K562 (cell line): ENCODE results near the gene SLCO2B1. TPM values are rescaled to one million over a fixed set of nuclear protein-coding genes. Genes with fewer than 3 reads are reported as not detected.

Source experiments
- ATAC-seq: fragments of 200-7000 bp; cut with Tn5 transposase; 3 replicates; pipeline ENCODE4 v1.9.1; 2020; ENCODE audit warnings: moderate library complexity
- BruUV-seq: library from RNA; stranded (reverse); fragments of 400-500 nt; replicated peaks from 2 replicates; lab custom pipeline; 2021; lab: Mats Ljungman, UMichigan
- CTCF ChIA-PET: fragments of 300-600 bp; formaldehyde crosslinking; extraction: SDS; loops from one replicate; lab custom pipeline; 2021; ENCODE audit warnings: low intra/inter-chr PET ratio; lab: Yijun Ruan, JAX
- POLR2A ChIA-PET: fragments of 300-600, 350-650 bp; sonication (Branson Sonifier 250); formaldehyde crosslinking; extraction: SDS; loops from one replicate; lab custom pipeline; 2021; ENCODE audit warnings: antibody characterized with exemption, inconsistent platforms; lab: Yijun Ruan, JAX
- DNase-seq, 4 experiments: peaks; one replicate each; pipeline versions ENCODE4 v3.0.0 to v3.0.0-alpha.2; 2011 to 2018; ENCODE audit warnings: low spot score in 3 of 4, mixed read lengths in 3 of 4; ENCODE audit errors: extremely low read depth in 1 of 4
- FAIRE-seq: peaks from 2 replicates; lab custom pipeline; 2011; peaks lifted over from hg19 to GRCh38; lab: Jason Lieb, UNC
- H2AFZ ChIP-seq: 2 replicates; pipeline ENCODE4 v1.6.0; 2011; ENCODE audit warnings: low read depth, low read length, control low read depth, inconsistent platforms
- H3K27ac ChIP-seq: fragments of 200-600 bp; 3 replicates; pipeline ENCODE4 v1.8.0; 2011; ENCODE audit warnings: low read depth, mild to moderate bottlenecking, control low read depth, inconsistent platforms, low read length, moderate library complexity, mixed read lengths; ENCODE audit errors: extremely low read depth
- H3K27me3 ChIP-seq, 2 experiments: fragments of 300-600 bp in 1 of 2; 2 replicates in 1 of 2; 3 replicates in 1 of 2; pipeline versions ENCODE4 v1.6.0 to v1.8.0; 2011; ENCODE audit warnings: inconsistent platforms in 2 of 2, low read length in 2 of 2, mild to moderate bottlenecking in 1 of 2, mixed read lengths in 1 of 2, moderate library complexity in 1 of 2; ENCODE audit not compliant: control insufficient read depth in 2 of 2, insufficient read depth in 2 of 2
- H3K36me3 ChIP-seq: fragments of 300-600 bp; 3 replicates; pipeline ENCODE4 v1.8.0; 2011; ENCODE audit warnings: mild to moderate bottlenecking, low read length, inconsistent platforms; ENCODE audit not compliant: control insufficient read depth, insufficient read depth
- H3K4me1 ChIP-seq, 2 experiments: fragments of 200-600 bp in 1 of 2; replicated peaks in 1 of 2; 2 replicates in 1 of 2; 3 replicates in 1 of 2; pipeline versions ENCODE4 v1.5.1 to v1.8.0; 2011; ENCODE audit warnings: inconsistent platforms in 2 of 2, low read length in 2 of 2, mild to moderate bottlenecking in 1 of 2, mixed read lengths in 1 of 2, moderate library complexity in 1 of 2; ENCODE audit not compliant: control insufficient read depth in 2 of 2, insufficient read depth in 2 of 2
- H3K4me2 ChIP-seq: 2 replicates; pipeline ENCODE4 v1.6.1; 2011; ENCODE audit warnings: low read length, control low read depth, inconsistent platforms, mixed read lengths; ENCODE audit not compliant: insufficient read depth
- H3K4me3 ChIP-seq: fragments of 200-600 bp; sonication (generic), shearing (Covaris generic); 2 replicates; pipeline ENCODE4 v1.5.1; 2016; ENCODE audit warnings: control low read depth, inconsistent platforms
- H3K79me2 ChIP-seq: fragments of 200-600 bp; 3 replicates; pipeline ENCODE4 v1.8.0; 2011; ENCODE audit warnings: low read length, inconsistent platforms; ENCODE audit not compliant: control insufficient read depth, insufficient read depth
- H3K9ac ChIP-seq, 2 experiments: 2 replicates each; pipeline versions ENCODE4 v1.6.0 to v1.6.1; 2011; ENCODE audit warnings: low read depth in 2 of 2, low read length in 2 of 2, control low read depth in 1 of 2, inconsistent platforms in 1 of 2, mild to moderate bottlenecking in 1 of 2, mixed read lengths in 1 of 2; ENCODE audit not compliant: insufficient read depth in 1 of 2
- H3K9me1 ChIP-seq: one replicate; pipeline ENCODE4 v1.6.0; 2011; ENCODE audit warnings: inconsistent platforms, mild to moderate bottlenecking, low read length, moderate library complexity; ENCODE audit not compliant: control insufficient read depth, insufficient read depth
- H3K9me3 ChIP-seq: replicated peaks from 2 replicates; pipeline ENCODE4 v1.5.1; 2011; ENCODE audit warnings: low read depth, low read length, inconsistent platforms; ENCODE audit not compliant: control insufficient read depth, insufficient read depth
- H4K20me1 ChIP-seq: replicated peaks from 2 replicates; pipeline ENCODE4 v1.6.1; 2011; ENCODE audit warnings: low read length, inconsistent platforms, mixed read lengths; ENCODE audit not compliant: control insufficient read depth, insufficient read depth
- ADNP ChIP-seq: fragments of 200-800 bp; sonication (Bioruptor generic); IDR thresholded peaks from 2 replicates; pipeline ENCODE4 v1.6.1; 2016; ENCODE audit warnings: missing genetic modification characterization, missing compliant biosample characterization
- RBM25 ChIP-seq: fragments of 200-400 bp; formaldehyde crosslinking; IDR thresholded peaks from 2 replicates; pipeline ENCODE4 v1.6.1; 2018; ENCODE audit warnings: low read length, low read depth, moderate library complexity; ENCODE audit not compliant: severe bottlenecking
- WGBS: fragments of 100-300 bp; shearing (Covaris generic); methylation state at CpG from one replicate; pipeline ENCODE4 v1.1.6; 2016; ENCODE audit warnings: low coverage, mixed read lengths; ENCODE audit not compliant: insufficient coverage; ENCODE audit errors: missing lambda C conversion rate; 5-methylcytosine and 5-hydroxymethylcytosine counted together
- in situ Hi-C: fragments of 300-500 bp; cut with MboI; formaldehyde crosslinking; loops from 4 replicates; pipeline ENCODE4 v1.15.0; 2018; ENCODE audit warnings: inconsistent platforms, mixed read lengths
- intact Hi-C: fragments of 100-400 bp; cut with micrococcal nuclease; formaldehyde crosslinking; loops from 2 replicates; pipeline ENCODE4 v1.14.2; 2022
- polyA plus RNA-seq, 8 experiments: library from polyadenylated mRNA; depleted of rRNA in 4 of 8; stranded (reverse) in 5 of 8; unstranded in 3 of 8; fragments of >200 nt; fragmentation: Nextera tagmentation in 2 of 8; fragmentation: Illumina TruSeq in 1 of 8; extraction: Ambion mirVana in 2 of 8; extraction: Trizol in 1 of 8; gene quantifications; 2 replicates each; pipeline versions ENCODE4 v1.2.1 to v1.2.3, GENCODE V29; 2011 to 2014; ENCODE audit warnings: inconsistent platforms in 1 of 8, missing spikeins in 1 of 8
- total RNA-seq, 7 experiments: library from RNA; depleted of rRNA in 6 of 7; stranded (reverse); fragments of >200 nt in 6 of 7; fragmentation: Illumina TruSeq in 2 of 7; extraction: Trizol in 2 of 7; gene quantifications; 2 replicates each; pipeline versions ENCODE4 v1.2.1 to v1.2.3, GENCODE V29; 2011 to 2021; ENCODE audit warnings: low replicate concordance in 1 of 7
- TF ChIP-seq, protein P1 (sequence below): fragments of 450-650 bp; formaldehyde crosslinking; IDR thresholded peaks from 2 replicates; pipeline ENCODE4 v1.4.0; 2020; ENCODE audit warnings: mild to moderate bottlenecking, moderate library complexity

The SLCO2B1 gene
- total and polyA plus RNA-seq, 9 of the 15 experiments (the other 6 are each of a cell fraction or from before 2014, with no cell fraction given), result 0.70 to 14.7 (median 7.6) TPM

- Histone ChIP-seq H3K9ac (no peak overlapping the region), H3K4me1 (no peaks in the 10 kb centered on the region), H3K27ac (no peak overlapping the region), H3K79me2 (no peaks in the 10 kb centered on the region), H4K20me1 (0 out of 2 replicates have a peak, but pooled peaks cover 4% of the 10 kb centered on the region), H3K9me1 (no peaks in the 10 kb centered on the region), H3K4me2 (no peak overlapping the region), H3K9me3 (no peaks in the 10 kb centered on the region), H2AFZ (no peak overlapping the region), H3K36me3 (no peaks in the 10 kb centered on the region), H3K4me3 (no peak overlapping the region), H3K27me3 (no peaks in the 10 kb centered on the region; a peak in 1 of 5 replicates)
- no peak for DNase-seq
- FAIRE-seq, result no peak
- 32% methylated on average over 7 of the region's 7 CpGs for WGBS
- intact Hi-C loops (no loop called here), in situ Hi-C loops (no loop called here)
- TF ChIP-seq ADNP (tag), result peak; percentile 56; the same call in 1 of the 2 replicates
- TF ChIP-seq, protein P1, sequence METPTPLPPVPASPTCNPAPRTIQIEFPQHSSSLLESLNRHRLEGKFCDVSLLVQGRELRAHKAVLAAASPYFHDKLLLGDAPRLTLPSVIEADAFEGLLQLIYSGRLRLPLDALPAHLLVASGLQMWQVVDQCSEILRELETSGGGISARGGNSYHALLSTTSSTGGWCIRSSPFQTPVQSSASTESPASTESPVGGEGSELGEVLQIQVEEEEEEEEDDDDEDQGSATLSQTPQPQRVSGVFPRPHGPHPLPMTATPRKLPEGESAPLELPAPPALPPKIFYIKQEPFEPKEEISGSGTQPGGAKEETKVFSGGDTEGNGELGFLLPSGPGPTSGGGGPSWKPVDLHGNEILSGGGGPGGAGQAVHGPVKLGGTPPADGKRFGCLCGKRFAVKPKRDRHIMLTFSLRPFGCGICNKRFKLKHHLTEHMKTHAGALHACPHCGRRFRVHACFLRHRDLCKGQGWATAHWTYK (CRISPR knock-in tag), result no peak
- peak; percentile 52 for TF ChIP-seq RBM25
- POLR2A ChIA-PET, result interaction anchor here (0.8 kb wide), 1 partner anchor 40 kb away, joined by 3 read pairs; no protein-coding TSS in a partner anchor
- no TSS peak for BruUV-seq
- ATAC-seq, result no peak
- CTCF ChIA-PET, result no interaction called here
Observed at GRCh38 chr11:75198278-75198973, 47.5 kb downstream of the SLCO2B1 start.
